GM12801 (cell line): ENCODE measurements around the gene CAPN13.

Source experiments
- CTCF ChIP-seq: IDR thresholded peaks from one replicate; pipeline ENCODE4 v1.5.1; 2011; ENCODE audit warnings: control low read depth; ENCODE audit not compliant: insufficient read length; ENCODE audit errors: extremely low read depth

Gene CAPN13

GRCh38 chr2:30705711-30706533 is 101.3 kb downstream of the CAPN13 start:
- no peak for TF ChIP-seq CTCF

GRCh38 chr2:30705056-30705455 is 102.2 kb downstream of the CAPN13 start:
- no peak for TF ChIP-seq CTCF

- no peak for TF ChIP-seq CTCF
Measured at GRCh38 chr2:30704309-30705020, 102.8 kb downstream of the CAPN13 start.

GRCh38 chr2:30702694-30703093 is 104.6 kb downstream of the CAPN13 start:
- no peak for TF ChIP-seq CTCF

GRCh38 chr2:30701782-30702181 is 105.5 kb downstream of the CAPN13 start:
- no peak for TF ChIP-seq CTCF

GRCh38 chr2:30695749-30696148 is 111.5 kb downstream of the CAPN13 start:
- TF ChIP-seq CTCF = no peak

GRCh38 chr2:30694286-30695055 is 112.8 kb downstream of the CAPN13 start:
- no peak for TF ChIP-seq CTCF
